Gastroesophageal sphincter (tissue), 4 donors: ENCODE results near the gene CSMD2. TPM values are rescaled to one million over a fixed set of nuclear protein-coding genes. Genes with fewer than 3 reads are reported as not detected.
A peak's percentile ranks its signal among the peaks of the same experiment; 100 is the strongest.
"Not testable (repeated sequence)": the region's sequence is repeated elsewhere in the genome, so short reads cannot be mapped to it uniquely, and the experiment has no call there.

Experiments
- ATAC-seq: fragments of 150-250 bp; one replicate; pipeline ENCODE4 v1.9.1; 2016; ENCODE audit warnings: mild to moderate bottlenecking, moderate library complexity
- H3K27ac ChIP-seq, 4 donors: fragments of 200-600 bp; sonication (generic) in 3 of 4; 1 replicate in 3 of 4; 2 replicates in 1 of 4; pipeline ENCODE4 v1.5.1; 2016 to 2019
- H3K27me3 ChIP-seq: fragments of 200-600 bp; sonication (generic); one replicate; pipeline ENCODE4 v1.5.1; 2019
- H3K36me3 ChIP-seq, 2 donors: fragments of 200-600 bp; sonication (generic); one replicate each; pipeline ENCODE4 v1.5.1; 2019; ENCODE audit warnings: control low read depth in 1 of 2
- H3K4me1 ChIP-seq, 3 donors: fragments of 200-600 bp; sonication (generic); 1 replicate in 2 of 3; 2 replicates in 1 of 3; pipeline ENCODE4 v1.5.1; 2016 to 2019; ENCODE audit warnings: control low read depth in 2 of 3
- H3K4me3 ChIP-seq, 2 donors: fragments of 200-600 bp; sonication (generic); one replicate each; pipeline ENCODE4 v1.5.1; 2019; ENCODE audit warnings: mild to moderate bottlenecking in 1 of 2, moderate library complexity in 1 of 2
- H3K9me3 ChIP-seq, 3 donors: fragments of 200-600 bp; sonication (generic); one replicate each; pipeline ENCODE4 v1.5.1; 2017 to 2019; ENCODE audit warnings: control low read depth in 2 of 3
- CTCF ChIP-seq, 4 experiments: fragments of 200-600 bp in 2 of 4; fragments of 450-650 bp in 2 of 4; sonication (generic) in 1 of 4; IDR thresholded peaks; one replicate each; pipeline ENCODE4 v1.5.1; 2017 to 2019; ENCODE audit warnings: antibody characterized with exemption in 4 of 4, mild to moderate bottlenecking in 2 of 4, moderate library complexity in 2 of 4
- EP300 ChIP-seq: sonication (generic); formaldehyde crosslinking; IDR thresholded peaks from one replicate; pipeline ENCODE4 v1.6.1; 2017; ENCODE audit warnings: antibody characterized with exemption, mild to moderate bottlenecking
- POLR2A ChIP-seq, 2 donors: fragments of 450-650 bp; IDR thresholded peaks; one replicate each; pipeline ENCODE4 v1.6.1; 2017; ENCODE audit warnings: antibody characterized with exemption in 2 of 2, mild to moderate bottlenecking in 2 of 2, moderate library complexity in 1 of 2
- POLR2AphosphoS5 ChIP-seq: sonication (generic); formaldehyde crosslinking; IDR thresholded peaks from one replicate; pipeline ENCODE4 v1.6.1; 2017; ENCODE audit warnings: antibody characterized with exemption
- WGBS, 2 donors: methylation state at CpG; one replicate each; pipeline ENCODE4 v1.1.5; 2018; ENCODE audit warnings: low coverage in 1 of 2; 5-methylcytosine and 5-hydroxymethylcytosine counted together
- total RNA-seq, 4 donors: library from RNA; depleted of rRNA; stranded (reverse); fragments of >200 nt; gene quantifications; one replicate each; pipeline ENCODE4 v1.1.0, GENCODE V29; 2016

CSMD2 gene
- total RNA-seq, 4 donors from 2014 or later: 0.22 to 2.5 (median 0.37) TPM

- Histone ChIP-seq H3K4me1 (no peaks in the 10 kb centered on the region), H3K27me3 (peaks cover 49% of the 10 kb centered on the region), H3K9me3 (no peaks in the 10 kb centered on the region), H3K27ac (no peak overlapping the region), H3K36me3 (no peaks in the 10 kb centered on the region), H3K4me3 (no peak overlapping the region)
- no peak for TF ChIP-seq POLR2AphosphoS5
- no peak for TF ChIP-seq EP300
- TF ChIP-seq CTCF (IDR thresholded peaks at IDR 0.05): no peak
- TF ChIP-seq POLR2A (IDR thresholded peaks at IDR 0.05): no peak
- WGBS, 2 donors: 40 to 62% methylated on average over 2 of the region's 2 CpGs
- ATAC-seq: no peak
Measured at GRCh38 chr1:34018285-34018684, 146.7 kb downstream of the CSMD2 start.

GRCh38 chr1:34016281-34016680, 148.7 kb downstream of the CSMD2 start:
- H3K4me1 ChIP-seq, H3K36me3 ChIP-seq, ATAC-seq, H3K27ac ChIP-seq, H3K9me3 ChIP-seq, H3K4me3 ChIP-seq: not testable (repeated sequence)
- WGBS, 2 donors: 88 to 100% methylated on average over 3 of the region's 3 CpGs
- peaks cover 34% of the 10 kb centered on the region for H3K27me3 ChIP-seq

- Histone ChIP-seq H3K36me3 (no peaks in the 10 kb centered on the region), H3K9me3 (no peaks in the 10 kb centered on the region), H3K27ac (no peak overlapping the region), H3K27me3 (peaks cover 28% of the 10 kb centered on the region), H3K4me3 (no peak overlapping the region), H3K4me1 (no peaks in the 10 kb centered on the region)
- no peak for ATAC-seq
- TF ChIP-seq EP300: no peak
- peak in 2 of 4 experiments; percentile 15 to 32 for TF ChIP-seq CTCF (IDR thresholded peaks at IDR 0.05)
- 24 to 74% methylated on average over 5 to 6 of the region's 11 CpGs for WGBS, 2 donors
Measured at GRCh38 chr1:34013958-34014737, 150.9 kb downstream of the CSMD2 start.

- H3K4me1 ChIP-seq: no peaks in the 10 kb centered on the region
- no peaks in the 10 kb centered on the region for H3K9me3 ChIP-seq
- TF ChIP-seq POLR2A (IDR thresholded peaks at IDR 0.05) (no peak), EP300 (no peak), POLR2AphosphoS5 (no peak), CTCF (IDR thresholded peaks at IDR 0.05) (no peak)
- H3K36me3 ChIP-seq: no peaks in the 10 kb centered on the region
- H3K27me3 ChIP-seq: peaks cover 29% of the 10 kb centered on the region
- H3K27ac ChIP-seq: no peak overlapping the region
- WGBS, 2 donors: 49 to 71% methylated on average over 6 to 7 of the region's 10 CpGs
- ATAC-seq: no peak
- H3K4me3 ChIP-seq: no peak overlapping the region
Measured at GRCh38 chr1:34013136-34013535, 151.9 kb downstream of the CSMD2 start.

GRCh38 chr1:34009340-34009985, 155.6 kb downstream of the CSMD2 start:
- no peak overlapping the region for H3K27ac ChIP-seq
- no peaks in the 10 kb centered on the region for H3K4me1 ChIP-seq
- no peak overlapping the region for H3K4me3 ChIP-seq
- ATAC-seq: no peak
- H3K27me3 ChIP-seq: peaks cover 19% of the 10 kb centered on the region
- no peak for TF ChIP-seq CTCF (IDR thresholded peaks at IDR 0.05)
- no peak for TF ChIP-seq POLR2A (IDR thresholded peaks at IDR 0.05)
- no peak for TF ChIP-seq POLR2AphosphoS5
- TF ChIP-seq EP300: no peak
- whole genome bisulfite sequencing, 2 donors: 35 to 74% methylated on average over 2 to 5 of the region's 5 CpGs
- H3K36me3 ChIP-seq: no peaks in the 10 kb centered on the region
- H3K9me3 ChIP-seq: no peaks in the 10 kb centered on the region
